ENCODE results near the gene RASGEF1C. TPM values are rescaled to one million over a fixed set of nuclear protein-coding genes. Genes with fewer than 3 reads are reported as not detected.
A peak's percentile ranks its signal among the peaks of the same experiment; 100 is the strongest.
"Not testable (repeated sequence)": the region's sequence is repeated elsewhere in the genome, so short reads cannot be mapped to it uniquely, and the experiment has no call there.

The RASGEF1C gene
- total RNA-seq, 4 donors from 2014 or later, result 0.58 to 4.0 (median 2.1) TPM

DNA sequence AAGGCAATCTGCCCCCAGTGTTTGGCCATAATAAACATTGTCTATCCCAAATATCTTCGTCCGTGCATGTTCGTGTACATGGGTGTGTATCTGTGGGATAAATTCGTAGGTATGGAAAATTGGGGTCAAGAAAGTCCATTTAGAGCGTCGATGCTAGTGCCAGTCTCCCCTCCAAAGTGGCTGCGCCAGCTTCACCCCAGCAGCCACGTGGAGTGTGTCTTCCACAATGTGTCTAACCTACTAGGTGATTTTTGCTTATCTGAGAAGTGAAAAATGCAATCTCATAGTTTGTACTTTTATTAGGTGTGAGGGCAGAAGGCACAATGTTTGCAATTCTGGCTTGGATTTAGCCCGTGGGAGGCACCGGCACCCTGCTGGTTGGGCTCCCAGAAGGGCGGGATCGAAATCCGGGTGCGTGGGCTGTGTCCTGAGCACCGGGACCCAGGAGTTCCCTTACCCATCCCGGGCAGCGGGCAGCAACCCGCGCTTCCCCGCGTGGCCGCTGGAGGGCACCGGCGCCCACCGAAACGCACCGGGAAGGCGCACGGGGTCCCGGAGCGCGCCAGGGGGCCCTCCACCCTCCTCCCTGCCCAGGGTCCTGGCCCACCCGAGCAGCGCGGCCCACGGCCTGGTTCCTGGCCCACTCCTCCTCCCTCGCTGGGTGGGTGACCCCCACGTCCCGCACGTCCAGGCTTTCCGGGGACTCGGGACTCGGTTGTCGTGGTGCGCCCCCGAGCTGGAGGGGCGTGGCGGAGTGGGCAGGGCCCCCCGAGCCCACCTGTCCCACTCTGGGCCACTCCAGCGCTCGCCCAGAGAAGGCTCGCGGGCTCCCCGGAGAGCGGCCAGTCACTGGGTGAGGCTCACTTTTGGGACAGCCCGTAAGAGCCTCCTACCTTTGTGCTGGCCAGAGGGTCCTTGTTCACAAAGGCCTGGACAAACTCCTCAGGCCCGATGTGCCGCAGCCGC, 82.0 kb downstream of the RASGEF1C start:
- no peaks in the 10 kb centered on the region for H3K9me3 ChIP-seq
- peak overlapping the region; percentile 20 to 36 (median 31) for H3K4me3 ChIP-seq (replicated peaks in 1 of 3)
- 30 to 45% methylated on average over 21 to 29 of the region's 59 CpGs for WGBS, 2 donors
- intact Hi-C loops (cut with DNase I), result loop anchor here (5.0 kb wide), 1 partner anchor 345 kb away; no protein-coding TSS in a partner anchor
- H3K36me3 ChIP-seq, result no peaks in the 10 kb centered on the region
- DNase-seq, result peak; percentile 64 to 65
- H3K27ac ChIP-seq, result peak overlapping the region; percentile 69 to 79 (median 79)
- H3K4me1 ChIP-seq, result peaks cover 20 to 24% of the 10 kb centered on the region in 2 donors
- no peaks in the 10 kb centered on the region for H3K27me3 ChIP-seq
- peak in 1 of 2 donors; percentile 3 for TF ChIP-seq POLR2A (IDR thresholded peaks at IDR 0.05)
- TF ChIP-seq, protein P1, sequence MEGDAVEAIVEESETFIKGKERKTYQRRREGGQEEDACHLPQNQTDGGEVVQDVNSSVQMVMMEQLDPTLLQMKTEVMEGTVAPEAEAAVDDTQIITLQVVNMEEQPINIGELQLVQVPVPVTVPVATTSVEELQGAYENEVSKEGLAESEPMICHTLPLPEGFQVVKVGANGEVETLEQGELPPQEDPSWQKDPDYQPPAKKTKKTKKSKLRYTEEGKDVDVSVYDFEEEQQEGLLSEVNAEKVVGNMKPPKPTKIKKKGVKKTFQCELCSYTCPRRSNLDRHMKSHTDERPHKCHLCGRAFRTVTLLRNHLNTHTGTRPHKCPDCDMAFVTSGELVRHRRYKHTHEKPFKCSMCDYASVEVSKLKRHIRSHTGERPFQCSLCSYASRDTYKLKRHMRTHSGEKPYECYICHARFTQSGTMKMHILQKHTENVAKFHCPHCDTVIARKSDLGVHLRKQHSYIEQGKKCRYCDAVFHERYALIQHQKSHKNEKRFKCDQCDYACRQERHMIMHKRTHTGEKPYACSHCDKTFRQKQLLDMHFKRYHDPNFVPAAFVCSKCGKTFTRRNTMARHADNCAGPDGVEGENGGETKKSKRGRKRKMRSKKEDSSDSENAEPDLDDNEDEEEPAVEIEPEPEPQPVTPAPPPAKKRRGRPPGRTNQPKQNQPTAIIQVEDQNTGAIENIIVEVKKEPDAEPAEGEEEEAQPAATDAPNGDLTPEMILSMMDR (IDR thresholded peaks at IDR 0.05), result peak; percentile 73 to 95 (median 94)

DNA sequence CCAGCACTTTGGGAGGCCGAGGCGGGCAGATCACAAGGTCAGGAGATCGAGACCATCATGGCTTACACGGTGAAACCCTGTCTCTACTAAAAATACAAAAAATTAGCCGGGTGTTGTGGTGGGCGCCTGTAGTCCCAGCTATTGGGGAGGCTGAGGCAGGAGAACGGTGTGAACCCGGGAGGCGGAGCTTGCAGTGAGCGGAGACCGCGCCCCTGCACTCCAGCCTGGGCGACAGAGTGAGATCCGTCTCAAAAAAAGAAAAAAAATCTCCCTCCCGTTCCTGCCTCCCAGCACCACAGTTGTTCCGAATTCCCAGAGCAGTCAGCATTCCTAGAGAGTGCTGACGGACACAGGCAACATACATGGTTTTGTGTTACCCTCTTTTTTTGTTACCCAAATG, 82.9 kb downstream of the RASGEF1C start:
- 82% methylated on average over 17 of the region's 17 CpGs for WGBS, 2 donors
- H3K27ac ChIP-seq, result not testable (repeated sequence)
- peaks cover 12 to 20% of the 10 kb centered on the region in 2 donors for H3K4me1 ChIP-seq

DNA sequence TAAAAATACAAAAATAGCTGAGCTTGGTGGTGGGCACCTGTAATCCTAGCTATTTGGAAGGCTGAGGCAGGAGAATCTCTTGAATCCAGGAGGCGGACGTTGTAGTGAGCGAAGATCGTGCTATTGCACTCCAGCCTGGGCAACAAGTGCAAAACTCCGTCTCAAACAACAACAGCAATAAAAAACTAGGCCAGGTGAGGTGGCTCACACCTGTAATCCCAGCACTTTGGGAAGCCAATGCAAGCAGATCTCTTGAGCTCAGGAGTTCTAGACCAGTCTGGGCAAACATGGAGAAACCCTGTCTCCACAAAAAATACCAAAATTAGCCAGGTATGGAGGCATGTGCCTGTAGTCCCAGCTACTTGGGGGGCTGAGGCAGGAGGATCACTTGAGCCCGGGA, 84.3 kb downstream of the RASGEF1C start:
- H3K27me3 ChIP-seq; H3K36me3 ChIP-seq; DNase-seq; H3K4me3 ChIP-seq (replicated peaks in 1 of 3); H3K9me3 ChIP-seq: not testable (repeated sequence)
- peak overlapping the region; percentile 59 to 89 (median 78) for H3K27ac ChIP-seq
- intact Hi-C loops (cut with DNase I), result loop anchor here (5.0 kb wide), 1 partner anchor 348 kb away; no protein-coding TSS in a partner anchor
- peaks cover 18 to 21% of the 10 kb centered on the region in 2 donors for H3K4me1 ChIP-seq
- 63 to 70% methylated on average over 6 of the region's 6 CpGs for WGBS, 2 donors

More for the DNA sequence above, 82.9 kb downstream of the RASGEF1C start:
- not testable (repeated sequence) for H3K36me3 ChIP-seq; H3K9me3 ChIP-seq; H3K4me3 ChIP-seq (replicated peaks in 1 of 3); H3K27me3 ChIP-seq; DNase-seq
- intact Hi-C loops (cut with DNase I), result loop anchor here (5.0 kb wide), 1 partner anchor 346 kb away; no protein-coding TSS in a partner anchor

DNA sequence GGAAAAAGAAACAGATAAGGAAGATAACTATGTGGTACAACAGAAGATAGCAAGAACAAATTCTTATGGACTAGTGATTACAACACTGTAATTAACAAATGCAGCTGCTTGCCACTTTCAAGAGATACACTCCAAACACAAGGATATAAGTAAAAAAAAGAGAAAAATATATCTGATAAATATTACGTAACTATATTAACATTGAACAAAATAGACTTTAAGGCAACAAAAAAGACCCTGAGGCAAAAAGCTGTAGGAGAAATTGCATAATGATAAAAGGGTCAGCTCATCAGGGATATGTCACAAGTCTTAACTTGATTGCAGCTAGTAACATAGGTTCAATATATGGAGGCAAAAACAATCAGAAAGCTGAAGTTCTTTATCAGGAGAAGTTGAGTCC, 86.1 kb downstream of the RASGEF1C start:
- Histone ChIP-seq H3K9me3 (no peaks in the 10 kb centered on the region), H3K27ac (no peak overlapping the region), H3K27me3 (no peaks in the 10 kb centered on the region), H3K4me3 (replicated peaks in 1 of 3) (no peak overlapping the region), H3K36me3 (no peaks in the 10 kb centered on the region), H3K4me1 (peaks cover 16 to 18% of the 10 kb centered on the region in 2 donors)
- intact Hi-C loops (cut with DNase I), result no loop called here
- no peak for TF ChIP-seq POLR2A (IDR thresholded peaks at IDR 0.05)
- TF ChIP-seq, protein P1 (IDR thresholded peaks at IDR 0.05), result no peak
- WGBS, 2 donors, result 85 to 89% methylated on average over 1 of the region's 1 CpG
- no peak for DNase-seq

DNA sequence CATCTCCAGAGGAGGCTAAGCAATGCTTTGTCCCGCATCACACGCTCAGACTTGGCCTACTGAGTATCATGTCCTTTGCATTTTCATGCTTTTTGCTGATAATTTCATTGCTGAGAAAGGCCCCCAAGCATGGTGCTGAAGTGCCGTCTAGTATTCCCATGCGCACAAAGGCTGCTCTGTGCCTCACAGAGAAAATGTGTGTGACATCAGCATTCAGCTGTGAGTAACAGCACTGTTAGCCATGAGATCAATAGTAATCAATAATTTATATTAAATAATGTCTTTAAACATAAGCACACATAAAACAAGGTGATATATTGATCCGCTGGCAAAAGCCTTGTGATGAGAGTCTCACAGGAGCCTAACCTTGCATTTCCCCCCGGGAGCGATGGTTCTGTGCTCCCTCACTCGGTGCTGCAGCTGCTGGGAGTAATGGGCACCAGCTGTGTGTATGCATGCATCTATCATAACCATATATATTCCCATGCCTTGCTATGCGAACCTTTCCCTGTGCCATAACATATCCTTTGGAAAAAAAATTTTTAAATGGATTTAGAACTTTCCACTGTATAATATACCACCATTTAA, 87.1 kb downstream of the RASGEF1C start:
- Histone ChIP-seq H3K36me3 (no peaks in the 10 kb centered on the region), H3K27me3 (no peaks in the 10 kb centered on the region), H3K4me1 (peaks cover 12 to 17% of the 10 kb centered on the region in 2 donors), H3K27ac (no peak overlapping the region), H3K4me3 (replicated peaks in 1 of 3) (no peak overlapping the region), H3K9me3 (no peaks in the 10 kb centered on the region)
- TF ChIP-seq, protein P1 (IDR thresholded peaks at IDR 0.05), result no peak
- TF ChIP-seq POLR2A (IDR thresholded peaks at IDR 0.05), result no peak
- intact Hi-C loops (cut with DNase I), result no loop called here
- WGBS, 2 donors, result 89 to 94% methylated on average over 9 of the region's 9 CpGs
- no peak for DNase-seq
